RCC 7860 (cell line): ENCODE results near the gene MESP2.

Experiments
- DNase-seq: peaks from one replicate; pipeline ENCODE4 v3.0.0-alpha.2; 2015; ENCODE audit warnings: low spot score
- FAIRE-seq: peaks from 2 replicates; lab custom pipeline; 2012; peaks lifted over from hg19 to GRCh38; lab: Jason Lieb, UNC

MESP2 gene, protein sequence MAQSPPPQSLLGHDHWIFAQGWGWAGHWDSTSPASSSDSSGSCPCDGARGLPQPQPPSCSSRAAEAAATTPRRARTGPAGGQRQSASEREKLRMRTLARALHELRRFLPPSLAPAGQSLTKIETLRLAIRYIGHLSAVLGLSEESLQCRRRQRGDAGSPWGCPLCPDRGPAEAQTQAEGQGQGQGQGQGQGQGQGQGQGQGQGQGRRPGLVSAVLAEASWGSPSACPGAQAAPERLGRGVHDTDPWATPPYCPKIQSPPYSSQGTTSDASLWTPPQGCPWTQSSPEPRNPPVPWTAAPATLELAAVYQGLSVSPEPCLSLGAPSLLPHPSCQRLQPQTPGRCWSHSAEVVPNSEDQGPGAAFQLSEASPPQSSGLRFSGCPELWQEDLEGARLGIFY

DNA sequence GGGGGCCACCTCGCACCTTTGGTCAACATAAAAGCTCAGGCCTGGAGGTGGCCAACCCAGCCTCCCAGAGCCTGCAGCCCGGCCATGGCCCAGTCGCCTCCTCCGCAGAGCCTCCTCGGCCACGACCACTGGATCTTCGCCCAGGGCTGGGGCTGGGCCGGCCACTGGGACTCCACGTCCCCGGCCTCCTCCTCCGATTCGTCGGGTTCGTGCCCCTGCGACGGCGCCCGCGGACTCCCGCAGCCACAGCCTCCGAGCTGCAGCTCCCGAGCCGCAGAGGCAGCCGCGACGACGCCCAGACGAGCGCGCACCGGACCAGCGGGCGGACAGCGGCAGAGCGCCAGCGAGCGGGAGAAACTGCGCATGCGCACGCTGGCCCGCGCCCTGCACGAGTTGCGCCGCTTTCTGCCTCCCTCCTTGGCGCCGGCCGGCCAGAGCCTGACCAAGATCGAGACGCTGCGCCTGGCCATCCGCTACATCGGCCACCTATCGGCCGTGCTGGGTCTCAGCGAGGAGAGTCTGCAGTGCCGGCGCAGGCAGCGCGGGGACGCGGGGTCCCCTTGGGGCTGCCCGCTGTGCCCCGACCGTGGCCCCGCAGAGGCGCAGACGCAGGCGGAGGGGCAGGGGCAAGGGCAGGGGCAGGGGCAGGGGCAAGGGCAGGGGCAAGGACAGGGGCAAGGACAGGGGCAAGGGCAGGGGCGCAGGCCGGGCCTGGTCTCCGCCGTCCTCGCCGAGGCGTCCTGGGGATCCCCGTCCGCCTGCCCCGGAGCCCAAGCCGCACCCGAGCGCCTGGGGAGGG, at the start of gene MESP2:
TSS of gene MESP2 (plus strand) at position 59 of the 799 bp plus-strand sequence. CDS start at position 85, 26 bp downstream.
- FAIRE-seq (no peak), DNase-seq (no peak)

DNA sequence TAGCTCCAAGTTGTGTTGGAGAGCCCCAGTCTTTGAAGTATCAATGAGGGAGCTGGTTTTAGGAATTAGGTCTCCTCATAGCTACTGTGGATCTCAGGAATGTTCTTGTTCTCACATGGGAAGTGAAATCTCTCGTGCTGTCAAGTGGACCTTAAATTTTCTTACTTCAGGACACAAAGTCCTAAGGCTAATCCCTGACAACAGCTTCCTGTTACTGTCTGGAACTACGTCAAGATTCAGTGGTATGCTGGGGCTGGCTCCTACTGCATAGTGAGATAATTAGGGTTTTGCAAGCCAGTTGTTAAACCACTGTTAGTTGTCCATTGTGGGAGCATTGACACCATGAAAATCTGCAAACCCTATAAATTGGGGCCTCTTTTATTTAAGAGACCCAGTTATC, 47.9 kb upstream of the MESP2 start:
- FAIRE-seq (no peak), DNase-seq (no peak)

DNA sequence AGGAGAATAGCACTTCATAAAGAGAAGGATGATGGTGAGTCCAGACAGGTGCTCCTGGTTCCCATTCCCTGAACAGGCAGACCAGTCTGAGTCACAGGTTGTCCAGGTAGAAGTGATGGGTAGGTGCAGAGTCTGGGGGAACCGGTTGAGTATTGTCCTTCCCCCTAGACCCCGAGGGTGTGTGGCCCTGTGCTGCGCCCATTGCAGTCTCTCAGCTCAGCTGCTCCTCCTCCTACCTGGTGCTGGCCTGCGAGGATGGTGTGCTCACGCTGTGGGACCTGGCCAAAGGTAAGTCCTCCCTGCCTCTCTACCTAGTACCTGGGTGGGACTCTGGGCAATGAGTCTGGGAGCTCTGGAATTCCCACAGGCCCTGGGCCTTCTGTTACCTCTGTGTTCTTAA, 44.9 kb upstream of the MESP2 start:
- no peak for FAIRE-seq
- DNase-seq = no peak

DNA sequence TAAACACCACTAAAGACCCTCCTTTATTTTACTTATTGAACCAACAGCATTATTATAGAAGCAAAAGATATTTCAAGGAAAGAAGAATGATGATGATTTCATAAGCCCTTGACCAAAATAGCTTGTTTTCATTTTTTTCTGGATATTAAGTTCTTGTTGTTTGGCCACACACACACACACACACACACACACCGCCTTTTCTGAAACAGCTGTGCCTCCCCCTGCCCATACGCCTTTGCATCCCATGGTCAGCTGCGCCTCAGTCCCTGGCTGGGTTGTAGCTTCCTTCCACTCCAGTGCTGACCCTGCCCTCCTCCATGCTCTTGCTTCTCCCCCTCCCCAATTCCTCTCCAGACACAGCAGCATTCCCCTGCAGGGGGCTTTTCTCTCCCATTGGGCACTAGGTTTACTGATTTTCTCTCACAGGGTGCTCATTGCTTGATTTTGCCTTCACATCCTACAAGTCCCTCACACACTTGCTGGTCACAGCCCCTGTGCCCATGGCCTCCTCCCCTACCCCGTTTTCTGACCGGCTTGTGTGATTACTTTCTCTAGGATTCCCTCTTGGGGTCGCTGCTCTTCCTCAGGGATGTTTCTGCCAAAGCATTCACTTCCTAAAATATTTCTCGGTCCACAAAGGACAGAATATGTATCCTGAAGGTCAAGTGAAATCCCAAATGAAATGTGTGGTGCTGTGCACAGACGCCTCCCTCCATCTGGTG, 43.5 kb upstream of the MESP2 start:
- no peak for FAIRE-seq
- no peak for DNase-seq

DNA sequence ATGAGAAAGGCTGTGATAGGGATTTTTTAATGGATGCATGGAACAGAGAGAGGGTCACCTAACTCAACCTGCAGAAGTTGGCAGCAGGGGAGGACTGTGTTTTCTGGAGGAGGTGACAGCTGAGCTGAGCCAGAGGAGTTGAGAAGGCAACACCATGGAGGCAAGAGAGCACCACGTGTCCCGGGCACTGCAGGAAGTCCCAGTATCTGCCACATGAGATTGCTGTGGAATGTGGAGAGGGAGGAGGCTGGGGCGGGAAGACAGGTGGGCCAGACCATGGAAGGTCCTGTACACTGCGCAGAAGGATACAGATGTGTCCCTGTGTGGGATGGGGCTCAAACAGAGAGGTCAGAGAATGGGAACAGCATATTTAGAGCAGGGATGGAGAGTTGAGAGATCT, 40.4 kb upstream of the MESP2 start:
- DNase-seq = no peak
- FAIRE-seq = no peak

DNA sequence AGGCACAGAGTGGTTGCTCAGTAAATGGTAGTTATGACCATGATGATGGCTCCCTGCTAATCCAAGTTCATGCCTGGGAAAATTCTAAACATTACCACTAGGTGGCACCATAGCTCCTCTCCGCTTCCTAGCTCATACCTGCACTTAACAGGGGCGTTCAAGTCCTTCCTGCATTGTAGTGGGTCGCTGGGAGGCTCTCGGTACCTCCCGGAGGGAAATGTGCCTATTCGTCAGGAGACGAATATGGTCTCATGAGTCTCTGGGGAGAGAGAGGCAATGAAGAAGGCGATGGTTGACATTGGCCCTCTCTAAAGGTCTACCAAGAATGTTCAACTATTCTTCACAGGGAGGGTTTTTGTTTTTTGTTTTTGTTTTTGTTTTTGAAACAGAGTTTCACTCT, 36.0 kb upstream of the MESP2 start:
- peak; percentile 60 for FAIRE-seq

DNA sequence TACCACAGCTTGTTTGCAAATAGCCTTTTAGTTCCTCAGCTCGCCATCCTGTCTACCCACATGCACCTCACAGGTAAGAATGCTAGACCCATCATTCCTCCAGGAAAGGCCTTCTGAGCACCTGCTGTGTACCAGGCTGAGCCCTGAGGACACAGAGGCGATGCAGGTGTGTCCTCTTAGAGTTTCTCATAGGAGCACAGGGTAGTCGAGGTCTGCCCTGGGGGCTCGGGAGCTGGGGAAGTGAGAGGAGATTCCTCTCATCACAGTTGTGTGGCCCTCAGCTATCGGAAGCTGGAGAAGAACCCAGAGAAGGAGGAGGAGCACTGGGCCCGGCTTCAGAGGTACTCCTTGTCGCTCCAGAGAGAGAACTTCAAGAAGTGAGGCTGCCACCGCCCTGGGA, 33.1 kb upstream of the MESP2 start:
- FAIRE-seq = no peak

More for the DNA sequence above, 36.0 kb upstream of the MESP2 start:
- DNase-seq = peak; percentile 63

DNA sequence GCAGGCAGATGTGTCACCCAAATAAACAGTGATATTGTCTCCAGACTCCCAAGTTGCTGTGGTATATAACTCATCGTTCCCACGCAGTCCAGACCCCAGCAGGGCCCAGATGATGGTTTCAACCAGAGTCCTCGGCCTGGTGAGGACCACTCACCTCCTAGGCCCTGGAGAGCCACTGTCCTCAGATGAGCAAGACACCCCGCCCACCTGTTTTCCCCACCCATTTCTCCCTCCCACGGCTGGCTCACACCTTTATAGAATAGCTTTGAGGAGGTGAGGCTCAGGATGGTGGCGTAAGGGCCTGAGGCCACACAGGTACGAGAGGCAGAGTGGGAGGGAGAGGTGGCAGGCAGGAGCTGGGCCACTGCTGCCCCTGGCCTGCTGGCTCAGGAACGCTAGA, 32.5 kb upstream of the MESP2 start:
- no peak for FAIRE-seq
- no peak for DNase-seq

More for the DNA sequence above, 33.1 kb upstream of the MESP2 start:
- no peak for DNase-seq

DNA sequence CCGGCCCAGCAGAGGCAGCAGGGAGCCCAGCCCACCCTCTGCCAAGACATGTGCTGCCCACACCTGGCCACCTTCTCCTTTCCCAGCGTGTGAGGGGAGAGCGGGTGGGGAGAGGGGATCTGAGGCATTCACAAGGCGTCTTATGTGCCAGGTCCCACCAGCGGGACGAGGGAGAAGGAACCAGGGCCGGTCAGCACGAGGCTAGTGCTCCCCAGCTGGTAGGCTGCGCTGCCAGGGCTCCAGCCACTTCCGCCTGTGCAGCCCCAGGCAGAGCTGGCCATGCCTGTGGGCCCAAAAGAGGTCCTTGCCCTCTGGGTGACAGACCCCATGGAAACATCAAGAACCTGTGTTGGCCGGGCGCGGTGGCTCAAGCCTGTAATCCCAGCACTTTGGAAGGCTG, 31.0 kb upstream of the MESP2 start:
- no peak for DNase-seq
- FAIRE-seq = no peak

DNA sequence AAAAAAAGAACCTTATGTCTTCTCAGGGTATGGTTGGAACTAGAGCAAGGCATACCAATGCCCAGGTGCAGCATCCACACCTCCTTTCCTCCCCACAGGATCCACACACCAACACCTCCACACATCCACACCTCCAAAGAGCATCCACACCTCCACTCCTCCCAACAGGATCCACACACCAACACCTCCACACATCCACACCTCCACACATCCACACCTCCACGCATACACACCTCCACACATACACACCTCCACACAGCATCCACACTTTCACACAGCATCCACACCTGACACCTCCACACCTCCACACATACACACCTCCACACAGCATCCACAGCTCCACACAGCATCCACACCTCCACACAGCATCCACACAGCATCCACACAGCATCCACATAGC, 30.4 kb upstream of the MESP2 start:
- no peak for FAIRE-seq
- no peak for DNase-seq

DNA sequence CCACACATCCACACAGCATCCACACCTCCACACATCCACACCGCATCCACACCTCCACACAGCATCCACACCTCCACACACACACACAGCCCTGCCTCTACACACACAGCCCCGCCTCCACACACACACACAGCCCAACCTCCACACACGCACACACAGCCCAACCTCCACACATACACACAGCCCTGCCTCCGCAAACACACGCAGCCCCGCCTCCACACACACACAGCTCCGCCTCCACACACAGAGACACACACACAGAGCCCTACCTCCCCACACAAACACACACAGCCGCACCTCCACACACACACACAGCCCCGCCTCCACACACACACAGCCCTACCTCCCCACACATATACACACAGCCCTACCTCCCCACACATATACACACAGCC, 29.7 kb upstream of the MESP2 start:
- DNase-seq (no peak), FAIRE-seq (no peak)

DNA sequence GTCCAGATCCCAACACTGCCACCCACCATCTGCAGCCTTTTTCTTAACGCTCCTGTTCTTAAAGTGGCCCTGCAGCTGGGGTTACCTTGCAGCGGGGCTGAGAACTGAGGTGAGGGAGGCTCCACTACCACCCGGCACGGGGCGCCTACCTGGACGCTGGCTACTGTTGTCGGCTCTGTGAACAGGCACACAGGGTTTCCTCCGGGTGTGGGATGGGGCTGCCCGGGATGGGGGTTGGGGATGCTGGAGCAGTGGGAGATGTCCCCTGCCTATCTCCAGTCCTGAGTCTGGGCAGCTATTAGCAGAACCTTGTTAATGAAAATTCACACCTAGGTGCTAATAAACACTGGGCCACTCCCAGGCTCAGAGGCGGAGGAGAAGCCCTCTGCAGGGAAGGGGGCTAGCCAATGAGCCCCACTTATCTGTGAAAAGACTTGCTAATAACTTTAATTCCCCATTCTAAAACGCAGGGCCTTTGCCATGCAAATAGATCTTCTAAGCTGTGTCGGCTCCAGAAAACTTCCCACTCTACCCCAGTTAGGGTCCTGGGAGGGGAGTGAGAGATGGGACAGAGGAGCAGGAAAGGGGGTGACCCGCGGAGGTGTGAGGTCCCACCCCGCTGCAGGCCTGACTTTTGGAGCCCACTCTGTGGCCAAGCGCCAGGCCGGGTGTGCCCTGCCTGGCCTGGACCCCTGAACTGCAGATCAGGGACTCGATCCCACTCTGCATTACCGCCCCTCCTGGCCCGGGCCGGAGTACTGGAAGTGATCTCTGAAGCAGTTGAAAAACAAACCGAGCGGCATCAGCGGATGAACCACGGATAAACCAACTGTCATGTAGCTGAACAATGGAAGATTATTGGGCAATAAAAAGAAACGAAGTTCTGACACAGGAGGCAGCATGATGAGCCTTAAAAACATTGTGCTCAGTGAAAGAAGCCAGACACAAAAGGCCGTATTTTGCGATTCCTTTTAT, 28.1 kb upstream of the MESP2 start:
- FAIRE-seq (no peak), DNase-seq (no peak)

DNA sequence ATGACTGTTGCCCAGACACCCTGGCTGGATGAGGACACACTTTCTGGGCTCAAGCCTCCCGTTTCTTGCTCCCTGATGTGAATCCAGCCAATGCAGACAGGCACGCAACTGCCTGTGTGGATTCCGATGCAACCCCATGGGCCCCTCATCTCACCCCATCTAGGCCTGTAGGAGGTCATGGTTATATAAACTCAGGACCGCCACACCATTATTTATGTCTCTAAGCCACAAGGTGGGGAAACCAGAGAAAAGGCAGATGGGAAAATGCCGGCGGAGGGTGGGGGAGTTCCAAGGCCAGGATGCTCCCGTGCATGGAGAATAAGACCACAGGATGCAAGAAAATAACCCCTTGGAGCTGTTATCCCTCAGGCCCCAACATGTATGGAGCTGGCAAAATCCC, 27.1 kb upstream of the MESP2 start:
- FAIRE-seq (no peak), DNase-seq (no peak)

DNA sequence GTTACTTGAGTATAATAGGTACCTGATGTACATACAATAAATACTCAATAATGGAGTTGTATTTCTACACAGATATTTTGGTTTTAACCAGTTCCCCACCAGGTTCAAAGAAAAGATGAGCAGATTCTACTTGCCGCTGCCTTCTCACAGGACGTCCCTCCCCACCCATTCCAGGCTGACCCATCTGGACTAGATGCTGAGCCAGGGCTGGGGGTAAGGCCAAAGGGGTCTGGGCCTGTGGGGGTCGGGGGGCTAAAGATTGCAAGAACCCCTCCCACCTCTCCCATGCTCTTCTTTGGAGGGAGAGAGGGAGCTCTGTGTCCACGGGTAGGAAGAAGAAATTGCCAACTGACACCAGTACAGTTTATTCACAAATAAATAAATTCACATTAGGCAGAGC, 26.6 kb upstream of the MESP2 start:
- DNase-seq (no peak), FAIRE-seq (no peak)

DNA sequence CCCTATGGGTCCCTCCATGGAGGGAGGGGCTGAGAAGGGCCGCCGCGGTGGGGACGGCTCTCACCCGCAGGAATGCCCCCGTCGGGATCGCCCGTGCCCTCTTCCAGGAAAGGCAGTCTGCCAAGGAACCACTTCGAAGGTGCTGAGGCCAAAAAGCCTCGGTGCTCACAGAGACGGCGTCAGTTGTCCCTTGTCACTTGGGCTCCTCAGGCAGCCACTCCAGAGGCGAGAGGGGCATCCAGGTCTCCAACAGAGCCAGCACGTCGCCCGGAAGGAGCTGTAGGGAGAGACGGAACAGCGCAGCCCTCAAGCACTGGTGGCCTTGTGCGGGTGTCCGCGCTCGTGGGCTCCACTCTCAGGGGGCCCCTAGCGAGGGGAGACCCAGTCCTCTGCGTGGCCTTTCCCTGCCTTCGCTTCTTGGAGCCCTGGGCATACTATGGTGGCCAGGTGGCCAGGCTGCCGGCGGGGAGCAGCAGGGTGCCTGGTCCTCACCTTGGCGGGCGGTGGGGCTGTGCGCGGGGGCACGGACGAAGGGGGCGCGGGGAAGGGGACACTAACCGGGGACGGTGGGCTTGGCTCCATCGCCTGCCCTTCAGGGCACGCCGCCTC, 26.1 kb upstream of the MESP2 start:
- FAIRE-seq (no peak), DNase-seq (no peak)

DNA sequence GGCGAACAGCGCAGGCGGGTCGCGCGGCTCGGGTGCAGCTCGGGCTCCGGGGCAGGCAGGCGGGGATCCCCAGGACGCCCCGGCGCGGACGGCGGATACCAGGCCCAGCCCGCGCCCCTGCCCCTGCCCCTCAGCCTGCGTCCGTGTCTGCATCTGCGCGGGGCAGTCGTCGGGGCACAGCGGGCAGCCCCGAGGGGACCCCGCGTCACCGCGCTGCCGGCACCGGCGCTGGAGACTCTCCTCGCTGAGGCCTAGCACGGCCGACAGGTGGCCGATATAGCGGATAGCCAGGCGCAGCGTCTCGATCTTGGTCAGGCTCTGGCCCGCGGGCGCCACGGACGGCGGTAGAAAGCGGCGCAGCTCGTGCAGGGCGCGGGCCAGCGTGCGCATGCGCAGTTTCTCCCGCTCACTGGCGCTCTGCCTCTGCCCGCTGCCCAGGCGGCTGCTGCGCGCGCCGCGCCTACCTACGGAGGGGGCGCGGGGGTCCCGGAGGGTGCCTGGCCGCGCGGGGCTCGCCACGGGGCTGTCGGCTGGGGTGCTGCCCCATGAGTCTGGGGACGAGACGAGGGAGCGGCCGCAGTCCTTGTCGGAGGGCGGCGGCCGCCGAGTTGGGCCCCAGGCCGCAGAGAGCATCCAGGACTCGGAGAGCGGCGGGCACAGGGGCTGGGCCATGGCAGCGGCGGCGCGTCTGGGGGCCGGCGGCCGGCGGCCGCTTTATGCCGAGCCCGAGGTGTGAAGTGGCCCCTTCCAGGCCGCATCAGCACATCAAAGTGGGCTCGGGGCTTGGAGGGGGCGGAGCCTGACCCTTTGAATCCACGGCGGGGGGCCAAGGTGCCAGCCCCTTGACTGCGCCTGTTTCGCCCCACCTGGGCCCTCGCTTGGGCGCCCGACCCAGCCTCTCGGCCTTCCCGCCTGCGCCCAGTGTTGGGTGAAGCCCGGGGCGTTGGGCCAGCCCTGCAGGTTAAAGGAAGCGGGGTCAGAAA, 25.3 kb upstream of the MESP2 start, which contains the start of gene MESP1:
TSS of gene MESP1 (minus strand) at position 690 of the 983 bp plus-strand sequence. CDS start at position 672, 18 bp downstream.
- FAIRE-seq = no peak
- DNase-seq = peak; percentile 82

DNA sequence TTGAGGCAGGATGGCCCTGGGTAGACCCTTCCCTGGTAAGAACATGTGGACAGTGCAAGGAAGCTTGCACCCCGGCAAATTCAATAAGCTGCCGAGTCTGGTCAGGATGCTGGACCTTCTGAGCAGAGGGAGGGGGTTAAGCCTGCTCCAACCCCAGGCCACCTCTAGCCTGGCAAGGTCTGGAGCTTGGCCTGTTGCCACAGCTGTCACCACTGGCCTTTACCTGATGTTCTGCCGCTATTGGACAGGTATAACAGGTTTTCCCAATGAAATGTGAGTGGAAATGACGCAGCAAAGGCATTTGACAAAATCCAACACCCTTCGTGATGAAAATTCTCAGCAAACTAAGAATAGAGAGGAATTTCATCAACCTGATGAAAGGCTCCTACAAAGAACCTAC, 24.4 kb upstream of the MESP2 start:
- FAIRE-seq (no peak), DNase-seq (no peak)

DNA sequence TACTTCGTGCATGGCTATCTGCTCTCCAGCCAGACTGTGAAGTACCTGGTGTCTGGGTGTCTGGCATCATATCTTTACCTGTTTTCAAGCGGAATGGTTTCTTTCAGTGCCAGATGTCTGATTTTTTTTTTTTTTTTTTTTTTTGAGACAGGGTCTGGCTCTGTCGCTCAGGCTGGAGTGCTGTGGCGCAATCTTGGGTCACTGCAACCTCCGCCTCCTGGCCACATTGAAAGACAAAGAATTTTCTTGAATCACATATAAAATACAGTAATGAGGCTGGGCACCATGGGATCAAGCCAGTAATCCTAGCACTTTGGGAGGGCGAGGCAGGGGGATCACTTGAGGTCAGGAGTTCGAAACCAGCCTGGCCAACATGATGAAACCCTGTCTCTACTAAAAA, 22.3 kb upstream of the MESP2 start:
- FAIRE-seq (no peak), DNase-seq (no peak)
